DOHH2 (cell line): ENCODE results near the gene DERL3.

ENCODE experiments used
- H3F3A ChIP-seq: fragments of 200-600 bp; sonication (generic), shearing (Covaris generic); 2 replicates; pipeline ENCODE4 v1.6.0; 2016; ENCODE audit warnings: antibody characterized with exemption, mild to moderate bottlenecking; ENCODE audit not compliant: control insufficient read depth, insufficient read depth
- H3K27ac ChIP-seq: fragments of 200-600 bp; sonication (generic); 2 replicates; pipeline ENCODE4 v1.5.1; 2014; ENCODE audit warnings: low read depth, mild to moderate bottlenecking, low read length, moderate library complexity
- H3K27me3 ChIP-seq: fragments of 200-600 bp; sonication (generic); 2 replicates; pipeline ENCODE4 v1.6.1; 2014; ENCODE audit warnings: mild to moderate bottlenecking, low read length, mixed read lengths; ENCODE audit not compliant: control insufficient read depth
- H3K36me3 ChIP-seq: fragments of 200-600 bp; sonication (generic); 2 replicates; pipeline ENCODE4 v1.6.1; 2014; ENCODE audit warnings: mild to moderate bottlenecking, low read length, moderate library complexity, mixed read lengths; ENCODE audit not compliant: control insufficient read depth
- H3K4me1 ChIP-seq: fragments of 200-600 bp; sonication (generic); 2 replicates; pipeline ENCODE4 v1.6.1; 2014; ENCODE audit warnings: mild to moderate bottlenecking, low read length, mixed read lengths; ENCODE audit not compliant: control insufficient read depth
- H3K4me2 ChIP-seq: fragments of 200-600 bp; sonication (generic); 2 replicates; pipeline ENCODE4 v1.6.0; 2014; ENCODE audit warnings: mild to moderate bottlenecking, low read length, moderate library complexity
- H3K4me3 ChIP-seq: fragments of 200-600 bp; sonication (generic); 2 replicates; pipeline ENCODE4 v1.5.1; 2014; ENCODE audit warnings: mild to moderate bottlenecking, low read length, mixed read lengths
- H3K79me2 ChIP-seq: fragments of 200-600 bp; sonication (generic); 2 replicates; pipeline ENCODE4 v1.6.1; 2014; ENCODE audit warnings: mild to moderate bottlenecking, low read length, mixed read lengths; ENCODE audit not compliant: control insufficient read depth
- H3K9me2 ChIP-seq: fragments of 200-600 bp; sonication (generic); replicated peaks from 2 replicates; pipeline ENCODE4 v1.6.1; 2014; ENCODE audit warnings: mild to moderate bottlenecking, low read length, mixed read lengths; ENCODE audit not compliant: control insufficient read depth
- H3K9me3 ChIP-seq: fragments of 200-600 bp; sonication (generic); 2 replicates; pipeline ENCODE4 v1.6.1; 2014; ENCODE audit warnings: antibody characterized with exemption, low read length, mixed read lengths; ENCODE audit not compliant: control insufficient read depth, insufficient read depth
- H4K20me1 ChIP-seq: fragments of 200-600 bp; sonication (generic); 2 replicates; pipeline ENCODE4 v1.6.0; 2014; ENCODE audit warnings: low read depth, mild to moderate bottlenecking, antibody characterized with exemption, low read length, moderate library complexity; ENCODE audit not compliant: control insufficient read depth, insufficient read depth
- CTCF ChIP-seq: fragments of 200-600 bp; sonication (generic); IDR thresholded peaks from one replicate; pipeline ENCODE4 v1.5.1; 2014; ENCODE audit warnings: antibody characterized with exemption, mild to moderate bottlenecking, low read depth, low read length; ENCODE audit not compliant: poor library complexity, severe bottlenecking
- EZH2phosphoT487 ChIP-seq: fragments of 200-600 bp; sonication (generic); IDR thresholded peaks from 2 replicates; pipeline ENCODE4 v1.6.1; 2017; ENCODE audit warnings: borderline replicate concordance, mild to moderate bottlenecking, antibody characterized with exemption, low read length, moderate library complexity, mixed read lengths

The DERL3 gene

GRCh38 chr22:23818541-23818940, 20.3 kb downstream of the DERL3 start:
- peaks cover 84% of the 10 kb centered on the region for H3K4me1 ChIP-seq
- TF ChIP-seq CTCF, result no peak
- TF ChIP-seq EZH2phosphoT487, result no peak
- peak overlapping the region; percentile 41 for H3K4me2 ChIP-seq
- no peaks in the 10 kb centered on the region for H3K27me3 ChIP-seq
- peaks cover 78% of the 10 kb centered on the region for H3K79me2 ChIP-seq
- peak overlapping the region; percentile 60 for H3K27ac ChIP-seq
- no peaks in the 10 kb centered on the region for H3K9me2 ChIP-seq
- H3K9me3 ChIP-seq, result no peaks in the 10 kb centered on the region
- H3K36me3 ChIP-seq, result peaks cover 92% of the 10 kb centered on the region
- H4K20me1 ChIP-seq, result no peaks in the 10 kb centered on the region
- H3K4me3 ChIP-seq, result 0 out of 2 replicates have a peak overlapping the region, but pooled peaks have one; percentile 18
- peaks cover 8% of the 10 kb centered on the region for H3F3A ChIP-seq

- no peaks in the 10 kb centered on the region for H3K9me2 ChIP-seq
- H3K9me3 ChIP-seq, result no peaks in the 10 kb centered on the region
- peak overlapping the region; percentile 41 for H3K4me2 ChIP-seq
- H3K36me3 ChIP-seq, result peaks cover 90% of the 10 kb centered on the region
- H3K27me3 ChIP-seq, result no peaks in the 10 kb centered on the region
- TF ChIP-seq CTCF (no peak), EZH2phosphoT487 (no peak)
- H3K79me2 ChIP-seq, result peaks cover 83% of the 10 kb centered on the region
- H3K4me3 ChIP-seq, result no peak overlapping the region
- peaks cover 71% of the 10 kb centered on the region for H3K4me1 ChIP-seq
- no peak overlapping the region for H3K27ac ChIP-seq
- H3F3A ChIP-seq, result peaks cover 13% of the 10 kb centered on the region; the same call in 1 of the 2 replicates
- H4K20me1 ChIP-seq, result no peaks in the 10 kb centered on the region
Observed at GRCh38 chr22:23817146-23817545, 21.7 kb downstream of the DERL3 start.

- Histone ChIP-seq H3K4me1 (peaks cover 65% of the 10 kb centered on the region), H3K36me3 (peaks cover 91% of the 10 kb centered on the region), H3F3A (peaks cover 13% of the 10 kb centered on the region; the same call in 1 of the 2 replicates), H4K20me1 (no peaks in the 10 kb centered on the region), H3K27ac (no peak overlapping the region), H3K27me3 (no peaks in the 10 kb centered on the region), H3K4me2 (peak overlapping the region; percentile 41; the same call in 1 of the 2 replicates), H3K9me3 (no peaks in the 10 kb centered on the region), H3K79me2 (peaks cover 85% of the 10 kb centered on the region), H3K4me3 (no peak overlapping the region), H3K9me2 (no peaks in the 10 kb centered on the region)
- no peak for TF ChIP-seq EZH2phosphoT487
- no peak for TF ChIP-seq CTCF
Observed at GRCh38 chr22:23816156-23816976, 22.4 kb downstream of the DERL3 start.
